PC-9 (cell line): ENCODE measurements around the gene BCL6. TPM values are rescaled to one million over a fixed set of nuclear protein-coding genes. Genes with fewer than 3 reads are reported as not detected.

Experiments
- BruUV-seq: library from RNA; stranded (reverse); fragments of 400-500 nt; replicated peaks from 2 replicates; lab custom pipeline; 2021; lab: Mats Ljungman, UMichigan
- CTCF ChIA-PET: fragments of 300-600 bp; sonication (Branson Sonifier 250); formaldehyde crosslinking; loops from one replicate; lab custom pipeline; 2022; ENCODE audit warnings: antibody characterized with exemption; lab: Charles Lee
- POLR2A ChIA-PET: fragments of 300-600 bp; sonication (Branson Sonifier 250); formaldehyde crosslinking; loops from one replicate; lab custom pipeline; 2022; ENCODE audit warnings: antibody characterized with exemption; ENCODE audit not compliant: unreplicated experiment; lab: Charles Lee
- DNase-seq, 2 experiments: peaks; one replicate each; pipeline versions ENCODE4 v3.0.0 to v3.0.0-alpha.2; 2015 to 2022; ENCODE audit warnings: mixed read lengths in 1 of 2
- H2AFZ ChIP-seq: fragments of 200-600 bp; sonication (generic); 2 replicates; pipeline ENCODE4 v1.8.1; 2017; ENCODE audit warnings: antibody characterized with exemption
- H3F3A ChIP-seq: fragments of 200-600 bp; sonication (generic); 2 replicates; pipeline ENCODE4 v1.8.1; 2017; ENCODE audit warnings: antibody characterized with exemption, mild to moderate bottlenecking, low read depth; ENCODE audit not compliant: insufficient read depth
- H3K27ac ChIP-seq: fragments of 200-600 bp; sonication (generic); 2 replicates; pipeline ENCODE4 v1.6.1; 2016; ENCODE audit warnings: mixed run types
- H3K27me3 ChIP-seq: fragments of 200-600 bp; sonication (generic); 2 replicates; pipeline ENCODE4 v1.6.1; 2016; ENCODE audit warnings: low read depth, mixed run types; ENCODE audit not compliant: insufficient read depth
- H3K36me3 ChIP-seq: fragments of 200-600 bp; sonication (generic); 2 replicates; pipeline ENCODE4 v1.6.1; 2016; ENCODE audit warnings: low read depth, mixed run types
- H3K4me1 ChIP-seq: fragments of 200-600 bp; sonication (generic); replicated peaks from 2 replicates; pipeline ENCODE4 v1.6.1; 2016; ENCODE audit warnings: mixed run types; ENCODE audit not compliant: insufficient read depth
- H3K4me2 ChIP-seq: fragments of 200-600 bp; sonication (generic); 2 replicates; pipeline ENCODE4 v1.6.1; 2017; ENCODE audit warnings: mixed run types
- H3K4me3 ChIP-seq: fragments of 200-600 bp; sonication (generic); 2 replicates; pipeline ENCODE4 v1.6.1; 2016; ENCODE audit warnings: mixed run types
- H3K79me2 ChIP-seq: fragments of 200-600 bp; sonication (generic); 2 replicates; pipeline ENCODE4 v1.6.1; 2017; ENCODE audit warnings: low read depth, mixed run types
- H3K9me2 ChIP-seq: fragments of 200-600 bp; sonication (generic); 2 replicates; pipeline ENCODE4 v1.8.1; 2017; ENCODE audit warnings: mild to moderate bottlenecking; ENCODE audit not compliant: insufficient read depth
- H3K9me3 ChIP-seq: fragments of 200-600 bp; sonication (generic); 2 replicates; pipeline ENCODE4 v1.8.1; 2016; ENCODE audit warnings: low read depth; ENCODE audit not compliant: insufficient read depth
- H4K20me1 ChIP-seq: fragments of 200-600 bp; sonication (generic); 2 replicates; pipeline ENCODE4 v1.8.1; 2017; ENCODE audit not compliant: insufficient read depth
- CTCF ChIP-seq: fragments of 200-600 bp; sonication (generic); conservative IDR thresholded peaks from 2 replicates; pipeline ENCODE4 v1.6.1; 2017; ENCODE audit warnings: mixed run types, antibody characterized with exemption, mild to moderate bottlenecking, moderate library complexity
- EZH2 ChIP-seq: fragments of 200-600 bp; sonication (generic); IDR thresholded peaks from 2 replicates; pipeline ENCODE4 v1.8.0; 2017; ENCODE audit warnings: antibody characterized with exemption, low read depth
- intact Hi-C: fragments of 100-400 bp; cut with micrococcal nuclease; formaldehyde crosslinking; loops from one replicate; pipeline ENCODE4 v1.10.0; 2022; ENCODE audit not compliant: unreplicated experiment
- total RNA-seq: library from RNA; stranded (reverse); gene quantifications from 2 replicates; pipeline ENCODE4 v1.2.3, GENCODE V29; 2021

BCL6 gene
- total RNA-seq, 1 experiment from 2014 or later: 42.2 TPM

GRCh38 chr3:187746442-187747281 lies 1.4 kb upstream of the BCL6 start:
- ChIA-PET POLR2A (interaction anchor here (0.5 to 2.5 kb wide), 9 partner anchors 9 to 1463 kb away, joined by 3 to 37 read pairs (median 4); no protein-coding TSS in a partner anchor), CTCF (interaction anchor here (0.6 to 0.7 kb wide), 4 partner anchors 16 to 1403 kb away, joined by 3 to 7 read pairs (median 4); no protein-coding TSS in a partner anchor)
- Histone ChIP-seq H3K9me2 (no peaks in the 10 kb centered on the region; the same call in 1 of the 2 replicates), H3K27ac (peak overlapping the region; percentile 94), H3K36me3 (no peaks in the 10 kb centered on the region), H3K4me2 (peak overlapping the region; percentile 99), H3K4me1 (peaks cover 57% of the 10 kb centered on the region), H3K79me2 (peaks cover 54% of the 10 kb centered on the region), H2AFZ (peak overlapping the region; percentile 87; the same call in 1 of the 2 replicates), H4K20me1 (0 out of 2 replicates have a peak, but pooled peaks cover 3% of the 10 kb centered on the region), H3K27me3 (no peaks in the 10 kb centered on the region), H3K4me3 (peak overlapping the region; percentile 88), H3F3A (peaks cover 31% of the 10 kb centered on the region), H3K9me3 (no peaks in the 10 kb centered on the region)
- intact Hi-C loops: loop anchor here (10.0 kb wide), 3 partner anchors 688 to 1008 kb away; no protein-coding TSS in a partner anchor
- BruUV-seq: no TSS peak
- TF ChIP-seq CTCF: no peak; the same call in 1 of the 2 replicates
- TF ChIP-seq EZH2: no peak
- DNase-seq: peak in 1 of 2 experiments; percentile 61

- Histone ChIP-seq H4K20me1 (peaks cover 5% of the 10 kb centered on the region; the same call in 1 of the 2 replicates), H2AFZ (peak overlapping the region; percentile 87), H3K79me2 (peaks cover 60% of the 10 kb centered on the region), H3K27me3 (no peaks in the 10 kb centered on the region), H3F3A (peaks cover 25% of the 10 kb centered on the region), H3K4me2 (peak overlapping the region; percentile 99), H3K27ac (peak overlapping the region; percentile 94), H3K9me2 (no peaks in the 10 kb centered on the region), H3K9me3 (no peaks in the 10 kb centered on the region), H3K4me1 (peaks cover 50% of the 10 kb centered on the region), H3K36me3 (no peaks in the 10 kb centered on the region), H3K4me3 (peak overlapping the region; percentile 88)
- CTCF ChIA-PET: interaction anchor here (0.6 to 1.4 kb wide), 7 partner anchors 17 to 1403 kb away, joined by 3 to 10 read pairs (median 5); partner anchors contain the start of gene LPP
- POLR2A ChIA-PET: interaction anchor here (0.5 to 2.5 kb wide), 15 partner anchors 134 to 1201 kb away, joined by 3 to 37 read pairs (median 7); no protein-coding TSS in a partner anchor
- no peak for DNase-seq
- TF ChIP-seq CTCF (no peak), EZH2 (no peak)
- intact Hi-C loops: loop anchor here (10.0 kb wide), 3 partner anchors 689 to 1009 kb away; no protein-coding TSS in a partner anchor
- TSS peak; percentile 88 for BruUV-seq
Observed at GRCh38 chr3:187746059-187746441, 782 bp upstream of the BCL6 start.
